ENCODE data around the gene FKBP8. TPM values are rescaled to one million over a fixed set of nuclear protein-coding genes. Genes with fewer than 3 reads are reported as not detected.
A peak's percentile ranks its signal among the peaks of the same experiment; 100 is the strongest.

Gene FKBP8
- total RNA-seq, 1 donor: 209 TPM

GRCh38 chr19:18483119-18483890, 60.1 kb downstream of the FKBP8 start:
- no peak for TF ChIP-seq CTCF (IDR thresholded peaks at IDR 0.05; ENCODE audit: insufficient read depth, low read depth, low read length)
- no peak overlapping the region for H3K4me3 ChIP-seq (ENCODE audit: low read depth, low read length)
- DNase-seq (ENCODE audit: low read depth): peak; percentile 41

Other genes with a start within 250 kb of the FKBP8 start
- 131 and 143 TPM in 2 replicates for gene LSM4, start 220.5 kb downstream of the FKBP8 start, total RNA-seq
- gene PGPEP1, start 203.0 kb downstream of the FKBP8 start, total RNA-seq: 24.8 and 29.8 TPM in 2 replicates
- gene GDF15, start 157.4 kb downstream of the FKBP8 start, total RNA-seq: 28.9 and 49.9 TPM in 2 replicates
- gene LRRC25, start 146.0 kb downstream of the FKBP8 start, total RNA-seq: under 0.01 TPM in 1 of 2 replicates, not detected in the other
- gene SSBP4, start 124.2 kb downstream of the FKBP8 start, total RNA-seq: 56.1 and 73.4 TPM in 2 replicates
- 25.4 and 48.4 TPM in 2 replicates for gene ISYNA1, start 105.4 kb downstream of the FKBP8 start, total RNA-seq
- 15.1 and 19.9 TPM in 2 replicates for gene ELL, start 21.5 kb downstream of the FKBP8 start, total RNA-seq
- gene KXD1, start 14.3 kb upstream of the FKBP8 start, total RNA-seq: 92.8 and 93.1 TPM in 2 replicates
- 357 and 396 TPM in 2 replicates for gene UBA52, start 28.3 kb upstream of the FKBP8 start, total RNA-seq
- 27.6 and 41.6 TPM in 2 replicates for gene REX1BD, start 45.2 kb upstream of the FKBP8 start, total RNA-seq
- not detected in 2 replicates for gene CRLF1, start 63.2 kb upstream of the FKBP8 start, total RNA-seq
- gene TMEM59L, start 69.3 kb upstream of the FKBP8 start, total RNA-seq: under 0.01 and 0.32 TPM in 2 replicates
- gene KLHL26, start 93.5 kb upstream of the FKBP8 start, total RNA-seq: 2.6 and 3.5 TPM in 2 replicates
- 2.2 and 2.3 TPM in 2 replicates for gene CRTC1, start 140.1 kb upstream of the FKBP8 start, total RNA-seq
- gene COMP, start 247.7 kb upstream of the FKBP8 start, total RNA-seq: under 0.01 TPM in 1 of 2 replicates, not detected in the other

Measured in fibroblast of villous mesenchyme (primary cell).